ENCODE results near the gene ANKRD16. TPM values are rescaled to one million over a fixed set of nuclear protein-coding genes. Genes with fewer than 3 reads are reported as not detected.
"Not testable (repeated sequence)": the region's sequence is repeated elsewhere in the genome, so short reads cannot be mapped to it uniquely, and the experiment has no call there.

Gene ANKRD16
- total RNA-seq, 2 donors from 2014 or later: 12.5 to 13.0 TPM

DNA sequence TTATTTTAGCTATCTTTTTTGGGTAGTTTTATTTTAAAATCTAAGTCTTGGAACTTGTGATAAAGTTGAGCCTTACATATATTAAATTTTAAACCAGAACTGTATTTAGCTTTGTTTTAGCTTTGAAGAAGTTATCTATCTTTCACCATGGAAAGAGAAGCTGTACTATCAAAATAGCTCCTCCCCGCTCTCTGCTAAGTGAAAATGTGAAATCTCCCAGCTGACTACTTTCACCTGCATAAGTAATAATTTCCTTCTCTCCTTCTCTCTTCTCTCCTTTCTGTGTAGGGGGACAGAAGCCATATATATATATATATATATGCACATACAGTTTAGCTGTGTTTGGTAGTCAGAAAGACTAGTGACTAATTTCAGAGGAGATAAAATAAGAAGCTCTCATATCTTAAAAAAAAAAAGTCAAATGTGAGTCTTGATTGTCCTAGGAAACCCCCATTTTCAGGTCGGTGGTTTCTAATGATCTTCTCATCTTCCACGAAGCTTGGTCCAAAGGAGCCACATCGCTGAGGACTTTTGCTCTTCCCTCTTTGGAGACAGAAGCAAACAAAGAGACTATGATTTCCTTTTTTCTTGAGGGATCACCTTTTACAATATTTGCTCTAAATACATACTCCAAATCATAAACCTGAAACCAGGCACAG, 45.9 kb downstream of the ANKRD16 start:
- H3K27ac Mint-ChIP-seq: no peak overlapping the region
- no peaks in the 10 kb centered on the region for H3K27me3 ChIP-seq (ENCODE audit: control insufficient read depth, insufficient read depth, low read length, poor library complexity, severe bottlenecking)
- 90 to 97% methylated on average over 3 to 4 of the region's 4 CpGs for WGBS, 2 experiments (ENCODE audit: insufficient coverage in 1 of 2, insufficient read length in 1 of 2)
- H3K4me3 Mint-ChIP-seq: no peak overlapping the region
- no peaks in the 10 kb centered on the region for H3K36me3 ChIP-seq (ENCODE audit: control insufficient read depth, insufficient read depth, low read length)
- no peaks in the 10 kb centered on the region for H3K36me3 Mint-ChIP-seq (ENCODE audit: low read depth)
- H3K9ac ChIP-seq (ENCODE audit: extremely low read depth, low read length, poor library complexity, severe bottlenecking): no peak overlapping the region
- no peak overlapping the region for H3K27ac ChIP-seq (ENCODE audit: low read depth, low read length)
- no peaks in the 10 kb centered on the region for H3K4me1 ChIP-seq (ENCODE audit: control insufficient read depth, insufficient read depth, low read length)
- H3K9me3 Mint-ChIP-seq: no peaks in the 10 kb centered on the region
- DNase-seq: no peak
- no peak for TF ChIP-seq CTCF (conservative IDR thresholded peaks at IDR 0.05)
- peaks cover 11% of the 10 kb centered on the region for H3K4me1 Mint-ChIP-seq
- H3K9me3 ChIP-seq (ENCODE audit: control insufficient read depth, low read length): no peaks in the 10 kb centered on the region
- no peak overlapping the region for H3K4me3 ChIP-seq (ENCODE audit: low read length)
- no peaks in the 10 kb centered on the region for H3K27me3 Mint-ChIP-seq (ENCODE audit: insufficient read depth)

DNA sequence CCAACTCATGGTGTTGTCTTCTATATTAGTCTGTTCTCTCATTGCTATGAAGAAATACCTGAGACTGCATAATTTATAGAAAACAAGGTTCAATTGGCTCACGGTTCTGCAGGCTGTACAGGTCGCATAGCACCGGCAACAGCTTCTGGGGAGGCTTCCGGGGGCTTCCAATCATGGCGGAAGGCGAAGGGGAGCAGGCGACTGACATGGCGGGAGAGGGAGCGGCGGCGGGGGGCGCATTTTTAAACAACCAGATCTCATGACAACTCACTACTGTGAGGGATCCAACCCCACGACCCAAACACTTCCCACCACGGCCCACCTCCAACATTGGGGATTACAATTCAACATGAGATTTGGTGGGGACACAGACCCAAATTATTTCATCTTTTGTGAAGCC, 47.7 kb downstream of the ANKRD16 start:
- Mint-ChIP-seq H3K4me3 (no peak overlapping the region), H3K36me3 (ENCODE audit: low read depth) (no peaks in the 10 kb centered on the region), H3K27ac (no peak overlapping the region), H3K4me1 (peaks cover 11% of the 10 kb centered on the region), H3K27me3 (ENCODE audit: insufficient read depth) (no peaks in the 10 kb centered on the region), H3K9me3 (no peaks in the 10 kb centered on the region)
- 92 to 94% methylated on average over 8 to 14 of the region's 14 CpGs for WGBS, 2 experiments (ENCODE audit: insufficient coverage in 1 of 2, insufficient read length in 1 of 2)
- Histone ChIP-seq H3K4me1 (ENCODE audit: control insufficient read depth, insufficient read depth, low read length) (no peaks in the 10 kb centered on the region), H3K36me3 (ENCODE audit: control insufficient read depth, insufficient read depth, low read length) (no peaks in the 10 kb centered on the region), H3K4me3 (ENCODE audit: low read length) (no peak overlapping the region), H3K9ac (ENCODE audit: extremely low read depth, low read length, poor library complexity, severe bottlenecking) (no peak overlapping the region), H3K27me3 (ENCODE audit: control insufficient read depth, insufficient read depth, low read length, poor library complexity, severe bottlenecking) (no peaks in the 10 kb centered on the region), H3K27ac (ENCODE audit: low read depth, low read length) (no peak overlapping the region), H3K9me3 (ENCODE audit: control insufficient read depth, low read length) (no peaks in the 10 kb centered on the region)
- peak; percentile 37 for DNase-seq
- TF ChIP-seq CTCF (conservative IDR thresholded peaks at IDR 0.05): no peak

DNA sequence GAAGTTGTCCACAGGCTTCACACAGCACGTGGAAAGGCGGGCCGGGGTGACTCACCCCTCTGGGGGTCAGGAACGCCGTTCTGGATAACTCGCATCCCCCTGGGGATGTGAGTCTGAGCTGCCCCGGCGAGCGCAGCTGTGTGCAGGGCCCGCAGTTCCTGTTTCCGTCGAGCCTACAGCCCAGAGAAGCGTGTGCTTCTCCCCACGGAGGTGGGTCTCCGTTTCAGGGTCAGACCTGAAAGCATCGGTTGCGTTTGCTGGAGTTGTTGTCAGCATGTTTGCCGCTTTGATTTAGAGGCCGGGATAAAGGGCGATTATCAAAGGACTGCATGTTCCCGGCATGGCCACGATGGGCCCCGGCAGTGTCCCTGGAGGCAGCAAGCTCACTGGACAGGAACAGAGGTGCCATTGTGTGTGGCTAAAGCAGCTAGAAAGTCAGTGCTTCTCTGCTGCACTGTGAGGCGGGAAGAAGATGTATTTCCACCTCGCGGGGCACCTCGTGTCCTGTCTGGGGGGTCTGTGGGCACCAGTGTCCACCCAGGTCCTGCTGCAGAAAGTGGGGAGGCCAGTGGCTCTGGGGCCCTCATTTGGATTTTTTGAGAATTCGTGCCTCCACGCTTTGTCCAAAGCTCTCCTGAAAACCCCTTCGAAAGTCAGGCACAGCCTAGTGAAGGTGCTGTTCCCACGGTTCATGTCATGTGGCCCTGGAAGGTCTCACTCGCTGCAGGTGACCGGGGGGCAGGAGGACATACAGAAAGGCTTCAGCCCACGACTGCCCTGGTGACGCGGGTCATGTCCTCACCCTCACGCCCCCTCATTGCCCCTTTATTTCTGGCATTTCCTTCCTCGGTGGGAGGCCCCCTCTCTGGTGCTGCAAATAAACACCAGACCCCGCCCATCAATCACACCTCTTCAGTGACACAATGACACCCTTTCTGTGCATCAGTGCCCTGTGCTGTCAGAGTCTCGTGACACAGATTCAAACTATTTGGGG, 49.1 kb downstream of the ANKRD16 start:
- no peaks in the 10 kb centered on the region for H3K27me3 ChIP-seq (ENCODE audit: control insufficient read depth, insufficient read depth, low read length, poor library complexity, severe bottlenecking)
- peak; percentile 88 for DNase-seq
- H3K4me1 Mint-ChIP-seq: peaks cover 7% of the 10 kb centered on the region
- TF ChIP-seq CTCF (conservative IDR thresholded peaks at IDR 0.05): no peak
- no peaks in the 10 kb centered on the region for H3K27me3 Mint-ChIP-seq (ENCODE audit: insufficient read depth)
- H3K4me1 ChIP-seq (ENCODE audit: control insufficient read depth, insufficient read depth, low read length): no peaks in the 10 kb centered on the region
- WGBS, 2 experiments (ENCODE audit: insufficient coverage in 1 of 2, insufficient read length in 1 of 2): 68 to 74% methylated on average over 39 to 40 of the region's 40 CpGs
- no peaks in the 10 kb centered on the region for H3K9me3 ChIP-seq (ENCODE audit: control insufficient read depth, low read length)
- no peaks in the 10 kb centered on the region for H3K36me3 Mint-ChIP-seq (ENCODE audit: low read depth)
- H3K27ac Mint-ChIP-seq: no peak overlapping the region
- no peak overlapping the region for H3K4me3 ChIP-seq (ENCODE audit: low read length)
- H3K9ac ChIP-seq (ENCODE audit: extremely low read depth, low read length, poor library complexity, severe bottlenecking): no peak overlapping the region
- no peaks in the 10 kb centered on the region for H3K36me3 ChIP-seq (ENCODE audit: control insufficient read depth, insufficient read depth, low read length)
- no peak overlapping the region for H3K4me3 Mint-ChIP-seq
- no peaks in the 10 kb centered on the region for H3K9me3 Mint-ChIP-seq
- H3K27ac ChIP-seq (ENCODE audit: low read depth, low read length): peak overlapping the region; percentile 74

- not testable (repeated sequence) for H3K4me1 ChIP-seq (ENCODE audit: control insufficient read depth, insufficient read depth, low read length); H3K9me3 Mint-ChIP-seq; H3K27me3 ChIP-seq (ENCODE audit: control insufficient read depth, insufficient read depth, low read length, poor library complexity, severe bottlenecking); H3K4me1 Mint-ChIP-seq; DNase-seq; H3K4me3 Mint-ChIP-seq; H3K9me3 ChIP-seq (ENCODE audit: control insufficient read depth, low read length); H3K36me3 ChIP-seq (ENCODE audit: control insufficient read depth, insufficient read depth, low read length); H3K27ac Mint-ChIP-seq; H3K27me3 Mint-ChIP-seq (ENCODE audit: insufficient read depth); H3K36me3 Mint-ChIP-seq (ENCODE audit: low read depth); H3K27ac ChIP-seq (ENCODE audit: low read depth, low read length); H3K4me3 ChIP-seq (ENCODE audit: low read length); H3K9ac ChIP-seq (ENCODE audit: extremely low read depth, low read length, poor library complexity, severe bottlenecking)
- WGBS, 2 experiments (ENCODE audit: insufficient coverage in 1 of 2, insufficient read length in 1 of 2): 95 to 100% methylated on average over 2 of the region's 2 CpGs
Observed at GRCh38 chr10:5836181-5836580, 53.5 kb downstream of the ANKRD16 start.

All from endodermal cell (in vitro differentiated cells).